ENCODE measurements around the gene TGM5.
"Not testable (repeated sequence)": the region's sequence is repeated elsewhere in the genome, so short reads cannot be mapped to it uniquely, and the experiment has no call there.

Gene TGM5

DNA sequence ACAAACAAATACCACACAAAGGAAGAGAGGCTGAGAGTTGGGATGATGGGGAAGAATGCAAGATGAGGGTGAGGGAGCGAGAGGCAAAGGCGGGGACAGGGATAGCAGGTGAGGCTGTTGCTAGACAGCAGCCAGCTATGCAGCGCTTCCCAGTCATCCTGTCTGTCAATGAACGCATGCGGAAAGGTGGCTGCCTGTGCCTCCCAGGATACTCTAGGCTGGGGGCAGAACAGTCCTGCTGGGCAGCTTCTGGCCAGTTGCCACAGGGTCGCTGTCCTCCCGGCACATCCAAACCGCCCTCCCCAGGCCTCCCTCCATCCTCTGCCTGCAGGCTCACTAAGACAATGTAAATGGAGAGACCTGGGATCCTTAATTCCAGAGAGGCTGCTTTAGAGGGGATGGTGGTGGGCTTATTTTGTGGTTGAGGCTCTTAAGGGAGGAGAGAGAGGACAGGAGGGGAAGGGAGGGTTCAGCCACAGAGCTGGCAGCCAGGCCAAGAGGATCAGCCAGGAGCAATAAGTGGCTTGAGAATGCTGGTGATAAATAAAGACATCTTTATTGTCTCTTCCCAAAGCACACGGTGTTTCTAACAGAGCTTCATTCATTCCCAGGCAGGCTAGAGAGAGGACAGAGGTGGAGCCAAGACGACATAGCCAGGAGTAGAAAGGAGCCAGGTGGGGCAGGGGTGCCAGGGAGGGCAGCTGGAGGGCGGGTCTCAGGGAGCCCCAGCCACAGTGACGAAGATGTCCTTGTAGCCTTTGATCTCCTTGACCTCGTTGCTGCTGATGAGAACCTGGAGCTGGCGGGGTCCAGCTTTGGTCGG is 9.2 kb upstream of the TGM5 start:
- no peak for DNase-seq (ENCODE audit: low read depth)

DNA sequence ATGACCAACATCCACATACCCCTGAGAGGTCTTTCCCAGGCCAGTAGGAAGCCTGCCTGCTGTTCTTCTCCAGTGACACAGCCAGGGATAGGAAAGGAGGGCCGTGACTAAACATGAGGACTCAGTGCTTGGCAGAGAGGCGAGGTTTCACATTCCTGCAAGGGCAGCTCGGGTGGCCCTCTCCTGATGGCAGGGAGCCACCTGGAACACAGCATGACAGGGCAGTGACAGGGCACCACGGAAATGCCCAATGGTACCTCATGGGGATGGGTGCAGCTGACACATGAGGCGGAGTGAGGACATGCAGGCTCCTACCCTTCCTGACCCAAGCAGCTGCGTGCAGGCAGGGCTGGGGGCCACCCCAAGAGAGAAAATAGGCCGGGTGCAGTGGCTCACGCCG is 7.4 kb upstream of the TGM5 start:
- DNase-seq (ENCODE audit: low read depth) = no peak

DNA sequence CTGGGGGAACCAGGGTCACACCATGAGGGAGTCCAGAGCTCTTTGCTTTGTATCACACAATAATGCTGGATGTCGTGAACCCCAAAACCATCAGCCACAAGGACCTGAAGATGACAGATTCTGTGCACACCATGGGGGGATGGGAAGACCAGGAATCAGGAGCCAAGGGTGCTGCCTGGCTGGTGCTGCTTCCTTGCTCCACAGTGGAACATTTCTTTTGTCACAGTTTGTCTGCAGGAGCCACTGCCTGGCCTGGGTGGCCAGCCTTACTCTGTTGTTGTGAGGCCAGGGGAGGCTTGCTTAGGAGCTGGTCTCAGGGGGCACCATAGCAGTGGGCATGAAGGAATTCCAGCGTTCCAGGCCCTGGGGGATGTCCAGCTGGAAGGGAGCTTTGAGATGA is 6.5 kb upstream of the TGM5 start:
- no peak for DNase-seq (ENCODE audit: low read depth)

DNA sequence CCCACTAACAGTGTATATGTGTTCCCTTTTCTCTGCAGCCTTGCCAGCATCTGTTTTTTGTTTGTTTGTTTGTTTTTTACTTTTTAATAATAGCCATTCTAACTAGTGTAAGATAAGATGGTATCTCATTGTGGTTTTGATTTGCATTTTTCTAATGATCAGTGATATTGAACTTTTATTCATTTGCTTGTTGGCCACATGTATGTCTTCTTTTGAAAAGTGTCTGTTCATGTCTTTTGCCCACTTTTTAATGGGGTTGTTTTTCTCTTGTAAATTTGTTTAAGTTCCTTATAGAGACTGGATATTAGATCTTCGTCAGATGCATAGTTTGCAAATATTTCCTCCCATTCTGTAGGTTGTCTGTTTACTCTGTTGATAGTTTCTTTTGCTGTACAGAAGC is 5.2 kb upstream of the TGM5 start:
- not testable (repeated sequence) for DNase-seq (ENCODE audit: low read depth)

DNA sequence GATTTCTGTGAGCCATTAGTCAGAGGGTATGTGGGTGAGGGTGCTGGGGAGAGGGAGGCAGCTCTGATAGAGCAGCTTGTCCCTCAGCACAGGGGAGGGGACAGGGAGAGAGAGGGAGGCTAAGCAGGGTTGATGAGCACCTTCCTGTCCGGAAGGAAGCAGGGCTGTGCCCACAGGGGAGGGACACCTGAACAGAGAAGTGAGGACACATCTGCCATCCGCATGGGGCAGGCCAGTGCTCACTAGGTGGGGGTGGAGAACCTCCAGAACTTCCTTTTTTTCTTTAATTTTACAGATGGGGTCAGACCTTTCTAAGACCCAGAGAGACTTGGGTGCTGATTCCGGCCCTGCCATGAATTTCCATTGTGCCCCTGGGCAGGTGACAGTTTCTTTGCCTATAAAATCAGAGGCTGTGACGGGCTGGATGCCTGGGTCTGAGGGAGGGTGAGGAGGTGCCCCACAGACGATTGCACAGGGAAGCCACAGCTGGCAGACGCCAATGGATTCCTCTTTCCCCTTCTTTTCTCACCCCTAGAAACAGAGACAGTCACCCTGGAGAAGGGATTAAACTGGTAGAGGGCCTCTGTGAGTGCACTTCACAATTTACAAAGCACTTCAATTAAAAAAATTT is 4.1 kb upstream of the TGM5 start:
- no peak for DNase-seq (ENCODE audit: low read depth)

DNA sequence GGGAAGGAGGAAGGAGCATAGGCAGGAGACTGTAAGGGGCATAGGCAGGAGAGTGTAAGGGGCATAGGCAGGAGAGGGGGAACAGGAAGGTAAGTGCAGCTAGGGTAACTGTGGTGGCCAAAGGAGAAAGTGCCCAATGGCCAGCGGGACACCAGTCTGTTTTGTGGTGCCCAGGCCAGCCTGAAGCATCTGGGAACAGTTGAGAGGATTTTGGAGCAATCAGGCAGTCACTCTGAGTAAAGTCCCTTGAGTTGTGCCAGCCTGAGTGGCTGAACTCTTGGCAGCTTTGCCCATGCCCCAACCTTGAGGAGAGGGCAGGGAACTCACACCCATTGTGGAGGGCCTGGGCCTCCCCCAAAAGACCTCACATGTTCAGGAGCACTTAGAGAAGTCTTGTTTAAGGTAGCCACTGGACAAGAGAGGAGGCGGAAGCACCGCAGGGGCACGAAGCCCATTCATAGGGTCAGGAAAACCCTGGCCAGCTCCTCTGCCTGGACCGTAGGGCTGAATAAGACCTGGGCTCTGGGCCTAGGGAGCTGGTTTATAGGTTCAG is 3.5 kb upstream of the TGM5 start:
- DNase-seq (ENCODE audit: low read depth) = no peak

DNA sequence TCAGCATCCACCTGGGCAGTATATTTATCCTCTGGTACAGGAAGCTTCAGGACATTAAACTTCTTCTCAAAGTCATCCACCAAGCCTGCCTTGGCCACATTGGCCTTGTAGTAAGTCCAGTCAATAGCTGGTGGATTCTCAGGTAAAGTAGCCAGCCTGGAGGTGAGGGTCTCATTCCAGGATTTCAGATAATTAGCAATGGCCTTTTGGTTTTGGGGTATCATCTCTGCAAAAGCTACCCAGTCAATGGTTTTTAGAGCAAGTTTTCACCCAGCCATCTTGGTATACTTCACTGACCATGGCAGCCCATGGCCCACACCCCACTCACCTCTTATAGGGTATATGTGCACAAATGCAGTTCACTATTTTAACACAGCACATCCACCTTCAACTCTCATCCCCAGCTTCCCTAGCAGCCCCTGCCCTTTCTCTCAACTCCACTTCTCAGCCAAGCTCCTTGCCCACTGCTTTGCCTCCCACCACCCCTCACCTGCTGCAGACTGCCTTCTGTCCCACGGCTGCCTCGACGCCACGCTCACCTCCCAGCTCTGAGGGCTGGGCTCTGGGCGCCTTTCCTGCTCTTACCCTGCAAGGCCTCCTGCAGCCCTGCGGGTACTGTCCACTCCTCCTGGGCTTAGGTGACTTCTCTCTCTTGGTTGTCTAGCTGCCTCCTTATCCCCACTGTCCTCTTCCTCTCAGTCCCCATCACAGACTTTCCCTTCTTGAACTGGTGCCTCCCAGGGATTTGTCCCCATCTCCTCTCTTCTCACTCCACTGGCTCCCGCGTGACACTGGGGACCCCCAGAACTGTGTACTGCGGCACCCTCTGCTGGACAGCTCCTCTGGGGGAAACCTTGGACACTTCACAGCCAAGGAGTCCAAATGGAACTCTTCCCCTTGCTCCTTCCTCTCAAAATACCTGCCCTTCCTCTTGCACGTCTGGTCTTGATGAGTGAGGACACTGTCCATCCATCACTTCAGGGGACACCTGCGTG is 1.7 kb upstream of the TGM5 start:
- DNase-seq (ENCODE audit: low read depth) = no peak

DNA sequence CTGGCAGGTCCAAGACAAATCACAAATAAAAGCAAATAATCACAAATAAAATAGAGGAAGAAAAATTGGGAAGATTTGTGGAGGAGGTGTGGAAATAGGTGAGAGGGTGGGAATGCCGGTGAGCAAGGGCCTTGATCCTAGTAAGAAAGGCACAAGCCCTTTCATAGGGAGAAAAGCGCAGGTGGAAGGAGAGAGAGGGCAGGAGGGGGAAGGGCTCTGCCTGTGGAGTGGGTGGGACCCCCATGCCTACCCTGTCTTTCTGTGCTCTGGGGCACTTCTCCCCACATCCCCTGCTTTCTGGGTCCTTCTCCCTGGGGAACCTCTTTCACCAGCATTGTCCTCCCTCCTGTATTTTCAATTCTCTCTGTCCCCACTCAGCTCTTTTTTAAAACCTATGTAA is 711 bp upstream of the TGM5 start:
- no peak for DNase-seq (ENCODE audit: low read depth)

DNA sequence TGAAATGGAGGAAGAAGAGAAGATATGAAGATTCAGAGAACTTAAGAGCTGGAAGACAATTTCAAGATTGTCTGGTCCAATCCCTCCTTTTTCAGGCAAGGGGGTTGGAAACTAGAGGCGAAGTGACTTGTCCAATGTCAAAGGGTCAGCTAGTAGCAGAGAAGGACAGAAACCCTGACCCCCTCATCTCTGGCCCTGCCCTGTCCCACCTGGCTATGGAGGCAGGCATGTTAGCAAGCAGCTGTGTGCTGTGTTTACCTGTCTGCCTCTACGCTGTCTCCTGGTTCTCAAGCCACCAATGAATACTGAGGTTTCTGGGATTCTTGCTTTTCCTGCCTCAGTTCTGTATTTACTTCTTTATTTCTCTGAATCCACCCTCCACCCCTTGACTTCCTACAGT is 342 bp downstream of the TGM5 start:
- no peak for DNase-seq (ENCODE audit: low read depth)

DNA sequence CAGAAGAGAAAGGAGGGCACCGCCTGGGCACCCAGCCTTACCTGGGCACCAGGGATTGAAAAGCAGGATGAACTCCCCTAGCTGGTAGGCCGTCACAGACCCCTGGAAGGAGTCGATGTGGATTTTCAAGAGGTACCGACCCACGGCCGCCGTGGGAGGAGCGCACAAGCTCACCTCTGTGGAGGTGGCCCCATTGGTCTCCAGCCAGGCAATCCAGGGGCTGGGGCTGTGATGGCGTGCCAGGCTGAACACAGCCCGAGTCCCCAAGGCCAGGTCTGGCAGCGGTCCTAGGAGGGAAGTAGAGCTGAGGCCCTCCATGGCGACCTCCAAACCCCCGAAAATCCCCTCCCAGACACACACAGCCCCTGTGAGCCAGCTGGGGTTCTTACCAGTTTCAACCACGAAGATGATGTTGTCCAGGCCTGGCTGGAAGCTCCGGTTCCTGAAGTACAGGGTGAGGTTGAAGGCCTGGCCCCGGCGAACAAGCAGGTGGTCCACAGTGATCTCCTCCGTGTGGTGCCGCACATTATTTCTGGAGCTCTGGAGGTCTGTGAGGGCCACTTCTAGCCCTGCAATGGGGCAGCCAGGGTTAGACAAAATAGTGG is 6.6 kb downstream of the TGM5 start:
- DNase-seq (ENCODE audit: low read depth) = no peak

DNA sequence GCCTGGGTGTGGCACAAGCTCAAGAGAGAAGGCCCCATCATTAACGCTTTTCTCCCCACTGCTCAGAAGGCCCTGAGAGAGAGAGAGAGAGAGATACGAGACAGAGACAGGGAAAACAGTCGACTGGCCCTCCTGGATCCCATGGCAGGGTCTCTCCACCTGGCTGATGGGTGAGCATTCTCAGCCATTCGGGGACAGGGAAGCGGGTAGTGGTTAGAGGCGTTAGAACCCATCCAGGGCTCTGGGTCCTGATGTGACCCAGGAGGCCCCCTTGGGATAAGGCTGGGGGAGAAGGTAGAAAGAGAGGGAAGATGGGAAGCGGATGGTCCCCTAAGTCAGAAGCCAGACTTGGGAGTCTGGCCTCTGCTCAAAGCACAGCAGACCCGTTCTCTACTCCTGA is 7.9 kb downstream of the TGM5 start:
- no peak for DNase-seq (ENCODE audit: low read depth)

DNA sequence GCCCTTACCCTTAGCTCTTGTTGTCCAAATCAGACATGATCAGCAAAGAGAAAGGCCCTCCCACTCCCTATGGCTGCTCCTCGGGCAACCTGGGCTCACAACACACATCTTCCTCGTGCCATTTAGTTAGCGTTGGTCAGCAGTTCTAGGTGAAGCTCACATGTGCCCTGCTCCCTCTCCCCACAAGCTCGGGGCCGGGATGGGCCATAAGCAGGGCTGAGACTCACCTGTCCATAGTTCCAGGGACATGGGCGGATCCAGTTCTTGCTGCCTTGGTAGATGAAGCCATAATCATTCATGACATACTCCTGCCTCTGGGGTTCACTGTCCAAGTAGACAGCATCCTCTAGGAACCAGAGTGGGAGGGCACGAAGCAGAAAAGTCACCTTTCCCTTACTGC is 10.4 kb downstream of the TGM5 start:
- DNase-seq (ENCODE audit: low read depth) = no peak

DNA sequence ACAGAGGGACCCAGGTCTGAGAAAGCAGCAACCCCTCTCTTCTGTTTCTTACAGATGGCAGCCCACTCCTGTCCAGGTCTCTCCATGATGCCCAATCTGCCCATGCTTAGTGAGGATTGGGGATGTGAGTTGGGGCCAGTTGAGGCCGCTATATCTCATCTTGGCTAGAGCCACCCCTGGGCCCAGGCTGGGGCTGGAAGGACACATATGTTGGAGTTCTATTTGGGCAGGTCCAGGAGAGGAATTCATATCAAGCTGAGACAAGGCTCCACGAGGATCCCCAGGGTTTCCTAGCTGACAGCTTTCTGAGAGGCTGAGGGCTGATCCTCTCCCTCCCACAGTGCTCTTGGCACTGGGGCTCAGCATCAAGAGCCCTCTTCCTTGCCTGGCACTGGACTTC is 11.4 kb downstream of the TGM5 start:
- no peak for DNase-seq (ENCODE audit: low read depth)

DNA sequence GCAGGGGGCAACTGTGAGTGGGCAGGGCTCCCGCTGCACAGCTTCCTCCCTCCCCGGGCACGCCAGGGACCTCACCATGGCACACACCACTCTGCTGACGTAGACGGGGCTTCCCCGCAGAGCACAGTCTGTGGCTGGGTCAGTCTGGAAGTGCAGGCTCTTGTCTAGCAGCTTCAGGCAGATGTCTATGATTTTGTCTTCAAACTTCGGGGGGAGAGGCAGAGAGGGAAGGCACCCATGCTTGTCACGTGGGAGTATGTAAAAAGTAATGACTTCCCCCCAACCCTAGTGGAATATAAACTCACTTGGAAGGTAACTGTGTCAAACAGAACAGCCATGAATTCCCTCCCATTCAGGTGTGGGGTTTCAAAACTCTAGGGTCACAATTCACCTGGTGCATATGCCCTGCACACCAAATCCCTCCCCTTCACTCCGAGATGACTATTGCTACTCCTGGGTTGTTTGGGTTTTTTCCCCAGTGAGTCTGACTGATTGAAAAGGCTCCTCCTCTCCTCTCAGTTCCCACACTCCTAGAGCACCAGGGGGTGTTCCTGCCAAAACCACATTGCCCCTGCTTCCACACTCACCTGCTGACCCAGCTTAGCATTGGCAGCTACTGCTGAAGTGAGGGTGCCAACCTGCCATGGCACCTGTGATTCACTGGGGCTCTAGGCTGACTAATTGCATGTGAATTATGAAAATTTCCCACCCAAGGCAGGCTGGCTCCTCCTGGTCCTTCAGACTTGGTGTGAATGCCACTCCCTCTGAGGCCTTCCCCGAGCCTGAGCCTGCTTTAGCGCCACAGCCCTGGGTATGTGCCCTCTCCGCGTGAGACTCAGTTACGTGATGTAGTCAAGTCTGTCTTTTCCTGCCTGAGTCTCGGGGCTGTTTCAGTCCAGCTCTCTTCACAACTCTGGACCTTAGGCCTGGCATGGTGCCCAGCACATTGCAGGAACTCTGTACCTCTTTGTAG is 13.0 kb downstream of the TGM5 start:
- DNase-seq (ENCODE audit: low read depth) = no peak

DNA sequence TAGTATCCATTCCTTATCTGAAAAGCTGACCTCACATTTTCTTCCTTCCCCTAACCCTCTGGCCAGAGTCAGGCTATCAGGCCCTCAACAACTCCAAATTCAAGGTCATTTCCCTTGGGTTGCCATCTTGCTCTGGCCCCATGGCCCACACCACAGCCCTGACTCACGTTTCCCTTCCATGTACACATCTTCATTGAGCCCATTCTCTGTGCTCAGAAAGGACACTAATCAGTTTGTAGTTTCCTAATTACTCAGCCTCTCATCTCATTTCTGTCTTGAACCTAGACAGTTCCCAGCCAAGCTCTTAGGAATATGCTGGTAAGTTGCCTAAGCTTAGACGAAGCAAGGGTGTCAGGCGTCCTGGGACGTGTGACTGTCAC is 14.9 kb downstream of the TGM5 start:
- no peak for DNase-seq (ENCODE audit: low read depth)

DNA sequence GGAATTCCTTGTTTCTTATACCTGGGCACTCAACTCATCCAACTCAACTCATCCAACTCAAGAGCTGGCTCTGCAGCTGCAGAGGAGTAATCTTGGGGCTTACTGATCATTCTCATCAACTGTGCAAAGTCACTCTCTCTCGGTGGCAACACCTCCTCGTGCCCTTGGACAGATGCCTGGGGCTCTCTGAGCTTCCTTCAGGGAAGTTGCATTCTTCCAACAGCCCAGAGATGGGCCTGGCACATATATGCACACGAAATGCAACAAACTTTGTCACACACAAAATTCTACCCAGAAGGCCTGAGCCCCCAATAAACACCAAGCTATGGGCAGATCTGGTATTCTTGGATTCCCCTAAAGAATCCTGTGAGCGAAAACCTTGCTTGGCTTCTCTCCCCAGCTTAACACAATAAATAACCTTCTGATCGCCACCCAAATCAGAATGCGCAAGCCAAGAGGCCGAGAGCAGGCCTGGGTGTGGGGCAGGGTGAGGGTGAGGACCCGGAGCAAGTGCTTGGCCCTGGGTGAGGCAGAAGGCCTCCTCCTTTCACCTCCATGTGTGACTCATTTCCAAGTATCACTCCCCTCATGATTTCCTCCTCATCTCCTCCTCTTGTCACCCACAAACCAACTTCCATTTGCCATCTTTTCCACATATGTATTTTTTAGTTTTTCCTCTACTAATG is 15.4 kb downstream of the TGM5 start:
- DNase-seq (ENCODE audit: low read depth) = no peak

DNA sequence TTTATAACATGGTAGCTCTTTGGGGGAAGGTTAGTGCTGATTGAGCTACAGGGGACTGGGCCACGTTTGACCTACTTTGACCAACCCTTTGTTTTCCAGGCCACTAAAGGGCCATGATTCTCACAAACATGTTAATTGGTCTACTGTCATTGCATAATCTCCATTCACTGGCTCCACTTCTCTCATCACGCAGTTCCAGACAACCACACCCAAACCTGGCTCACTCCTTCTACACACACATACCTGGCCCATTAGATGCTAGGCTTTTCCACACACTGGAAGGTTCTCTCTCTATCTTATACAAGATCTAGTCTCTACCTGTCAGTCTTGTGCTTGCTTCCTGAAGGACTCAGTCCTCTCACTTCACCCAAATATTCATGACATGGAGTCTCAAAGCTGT is 15.9 kb downstream of the TGM5 start:
- no peak for DNase-seq (ENCODE audit: low read depth)

DNA sequence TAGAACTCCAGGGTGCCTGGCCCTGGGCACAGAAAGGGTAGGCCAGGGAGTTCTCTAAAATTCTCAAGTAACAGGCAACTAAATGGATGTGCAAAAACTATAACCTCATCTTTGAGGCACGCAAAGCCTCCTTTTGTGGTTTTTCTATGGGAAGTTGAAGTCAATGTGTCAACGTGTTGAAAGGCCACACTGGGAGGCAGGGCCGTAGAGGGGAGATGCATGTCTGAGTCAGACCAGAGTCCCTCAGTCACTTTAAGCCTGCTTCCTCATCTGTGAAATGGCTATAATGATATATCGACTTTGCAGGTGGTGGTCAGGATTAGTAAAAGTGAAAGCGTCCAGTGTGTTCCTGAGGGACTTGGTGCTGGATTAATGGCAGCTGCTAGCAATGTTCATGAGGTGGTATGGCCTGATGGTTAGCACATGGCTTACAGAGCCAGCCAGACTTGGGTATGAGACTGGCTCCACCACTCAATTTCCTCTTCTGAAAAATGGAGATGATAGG is 17.0 kb downstream of the TGM5 start:
- no peak for DNase-seq (ENCODE audit: low read depth)

DNA sequence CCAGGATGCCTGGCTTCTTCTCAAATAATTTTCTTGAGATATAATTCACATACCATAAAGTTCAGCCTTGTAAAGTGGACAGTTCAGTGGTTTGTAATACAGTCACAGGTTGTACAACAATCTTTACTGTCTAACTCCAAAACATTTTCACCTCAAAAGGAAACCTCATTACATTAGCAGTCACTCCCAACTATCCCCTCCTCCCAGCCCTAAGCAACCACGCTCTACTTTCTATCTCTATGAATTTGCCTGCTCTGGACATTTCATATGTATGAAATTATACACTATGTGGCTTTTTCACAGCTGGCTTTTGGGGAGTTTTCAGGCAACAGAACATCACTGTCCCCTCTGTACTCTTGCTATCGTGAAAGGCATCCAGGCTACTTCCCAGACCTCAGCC is 17.5 kb downstream of the TGM5 start:
- no peak for DNase-seq (ENCODE audit: low read depth)

DNA sequence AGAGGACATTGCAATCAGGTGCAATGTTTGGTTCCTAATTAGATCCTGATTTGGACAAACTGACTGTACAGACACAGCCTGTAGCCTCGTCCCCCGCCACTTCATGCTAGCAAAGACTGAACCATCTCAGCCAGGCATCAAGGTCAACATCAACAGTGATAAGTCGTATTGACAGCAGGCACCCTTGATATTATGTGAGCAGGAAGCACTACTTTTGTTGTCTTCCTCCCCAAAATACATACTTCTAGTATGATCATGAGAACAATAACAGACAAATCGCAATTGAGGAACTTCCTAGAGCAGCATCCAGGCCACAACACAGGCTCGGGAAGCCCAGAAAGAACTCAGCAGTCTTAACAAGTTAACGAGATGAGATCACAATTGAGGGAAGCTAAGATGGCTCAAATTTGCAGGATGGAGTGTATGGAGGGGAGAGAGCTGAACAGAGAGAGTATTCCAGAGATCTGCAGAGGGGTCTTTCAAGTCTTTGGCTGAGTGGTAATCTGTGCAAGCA is 20.4 kb downstream of the TGM5 start:
- no peak for DNase-seq (ENCODE audit: low read depth)
